ENCODE measurements around the gene GTF2F1. TPM values are rescaled to one million over a fixed set of nuclear protein-coding genes. Genes with fewer than 3 reads are reported as not detected.
"Not testable (repeated sequence)": the region's sequence is repeated elsewhere in the genome, so short reads cannot be mapped to it uniquely, and the experiment has no call there.

The GTF2F1 gene
- total RNA-seq, 1 donor, result 48.1 TPM

DNA sequence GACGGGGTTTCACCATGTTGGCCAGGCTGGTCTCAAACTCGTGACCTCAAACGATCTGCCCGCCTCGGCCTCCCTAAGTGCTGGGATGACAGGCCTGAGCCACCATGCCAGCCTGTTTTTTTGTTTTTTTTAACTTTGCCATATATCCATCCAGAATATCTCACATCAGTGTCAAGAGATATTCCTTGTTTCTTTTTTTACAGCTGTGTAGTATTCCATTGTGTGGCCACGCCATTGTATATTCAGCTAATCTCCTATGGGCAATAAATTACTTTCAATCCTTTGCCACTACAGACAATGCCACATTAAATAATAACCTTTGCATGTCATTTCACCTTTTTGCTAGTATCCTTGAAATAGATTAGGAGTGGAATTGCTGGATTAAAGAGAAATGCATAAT, 16.4 kb upstream of the GTF2F1 start:
- TF ChIP-seq CTCF (IDR thresholded peaks at IDR 0.05; ENCODE audit: extremely low read depth, low read depth, low read length), result no peak
- no peak overlapping the region for H3K27ac ChIP-seq (ENCODE audit: low read depth, low read length)
- no peaks in the 10 kb centered on the region for H3K79me2 ChIP-seq (ENCODE audit: insufficient read depth, low read length)
- H2AFZ ChIP-seq (ENCODE audit: low read length), result no peak overlapping the region
- no peaks in the 10 kb centered on the region for H3K4me1 ChIP-seq (ENCODE audit: insufficient read depth, low read length)
- no peak for DNase-seq (ENCODE audit: insufficient read length, low spot score, missing footprints)
- H3K4me2 ChIP-seq (ENCODE audit: insufficient read depth, low read length), result no peak overlapping the region
- H3K27me3 ChIP-seq (ENCODE audit: insufficient read depth, low read length), result no peaks in the 10 kb centered on the region
- peaks cover 5% of the 10 kb centered on the region for H3K36me3 ChIP-seq (ENCODE audit: insufficient read depth, low read length)
- H3K9me3 ChIP-seq (ENCODE audit: low read depth, low read length), result no peaks in the 10 kb centered on the region
- no peak overlapping the region for H3K4me3 ChIP-seq (ENCODE audit: insufficient read depth, low read length)
- H4K20me1 ChIP-seq (ENCODE audit: insufficient read depth, low read length), result no peaks in the 10 kb centered on the region

DNA sequence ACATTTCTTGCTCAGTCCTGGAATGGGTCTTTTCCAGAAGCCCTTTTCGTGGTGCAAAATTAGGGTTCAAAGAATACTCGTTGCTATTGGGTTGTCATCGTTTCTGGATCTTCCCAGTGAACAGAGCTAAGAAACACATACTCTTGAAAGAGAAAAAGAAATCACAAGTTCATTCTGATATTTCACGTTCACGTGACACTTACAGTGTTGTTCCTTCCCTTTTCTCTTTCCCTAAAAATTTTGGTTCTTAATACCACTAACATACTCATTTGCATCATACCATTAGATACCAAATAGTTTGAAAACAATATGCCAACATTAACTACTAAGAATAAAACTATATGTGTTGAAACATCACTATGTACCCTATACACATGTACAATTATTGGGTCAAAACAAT, 13.4 kb upstream of the GTF2F1 start:
- Histone ChIP-seq H3K27me3 (ENCODE audit: insufficient read depth, low read length) (no peaks in the 10 kb centered on the region), H3K4me1 (ENCODE audit: insufficient read depth, low read length) (no peaks in the 10 kb centered on the region), H3K27ac (ENCODE audit: low read depth, low read length) (no peak overlapping the region), H3K4me3 (ENCODE audit: insufficient read depth, low read length) (no peak overlapping the region), H4K20me1 (ENCODE audit: insufficient read depth, low read length) (no peaks in the 10 kb centered on the region), H3K9me3 (ENCODE audit: low read depth, low read length) (no peaks in the 10 kb centered on the region), H3K36me3 (ENCODE audit: insufficient read depth, low read length) (no peaks in the 10 kb centered on the region), H3K4me2 (ENCODE audit: insufficient read depth, low read length) (no peak overlapping the region), H3K79me2 (ENCODE audit: insufficient read depth, low read length) (no peaks in the 10 kb centered on the region), H2AFZ (ENCODE audit: low read length) (no peak overlapping the region)
- DNase-seq (ENCODE audit: insufficient read length, low spot score, missing footprints), result no peak
- TF ChIP-seq CTCF (IDR thresholded peaks at IDR 0.05; ENCODE audit: extremely low read depth, low read depth, low read length), result no peak

DNA sequence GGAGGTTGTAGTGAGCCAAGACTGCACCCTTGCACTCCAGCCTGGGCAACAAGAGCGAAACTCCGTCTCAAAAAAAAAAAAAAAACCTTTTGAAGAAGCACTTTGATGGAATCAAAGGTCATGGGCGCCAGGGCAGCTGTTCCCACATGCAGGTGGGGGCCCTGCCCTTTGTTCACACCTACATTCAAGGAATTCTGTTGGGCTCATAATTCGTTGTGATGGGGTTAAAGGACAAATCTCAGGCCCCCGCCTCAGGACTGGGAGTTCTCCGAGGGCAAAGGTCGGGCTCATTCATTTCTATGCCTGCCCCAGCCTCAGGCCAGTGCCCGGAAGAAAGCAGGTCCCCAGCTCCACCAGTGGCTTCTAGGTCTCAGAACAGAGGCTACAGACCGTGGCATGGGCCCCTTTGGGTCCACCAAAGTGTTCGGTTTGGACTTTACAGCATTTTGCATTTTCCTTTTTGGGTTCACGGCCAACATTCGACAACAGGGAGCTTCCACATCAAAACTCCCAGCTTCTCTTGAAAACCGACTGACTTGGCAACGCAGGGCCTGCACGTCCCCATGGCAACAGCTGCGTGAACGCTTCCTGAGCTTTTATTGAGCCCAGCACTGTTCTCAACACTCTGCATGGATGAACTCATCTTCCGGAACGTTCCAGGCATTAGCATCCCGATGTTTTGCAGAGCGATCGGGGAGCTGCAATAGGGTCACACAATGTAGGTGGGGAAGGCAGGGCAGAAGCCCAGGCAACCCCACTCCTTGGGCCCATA, 10.1 kb upstream of the GTF2F1 start:
- no peak for TF ChIP-seq CTCF (IDR thresholded peaks at IDR 0.05; ENCODE audit: extremely low read depth, low read depth, low read length)
- H2AFZ ChIP-seq (ENCODE audit: low read length), result peak overlapping the region; percentile 80
- H3K9me3 ChIP-seq (ENCODE audit: low read depth, low read length), result no peaks in the 10 kb centered on the region
- no peaks in the 10 kb centered on the region for H3K79me2 ChIP-seq (ENCODE audit: insufficient read depth, low read length)
- no peaks in the 10 kb centered on the region for H3K4me1 ChIP-seq (ENCODE audit: insufficient read depth, low read length)
- peak overlapping the region; percentile 36 for H3K4me2 ChIP-seq (ENCODE audit: insufficient read depth, low read length)
- H3K27me3 ChIP-seq (ENCODE audit: insufficient read depth, low read length), result no peaks in the 10 kb centered on the region
- H3K4me3 ChIP-seq (ENCODE audit: insufficient read depth, low read length), result no peak overlapping the region
- no peaks in the 10 kb centered on the region for H4K20me1 ChIP-seq (ENCODE audit: insufficient read depth, low read length)
- DNase-seq (ENCODE audit: insufficient read length, low spot score, missing footprints), result peak; percentile 72
- H3K36me3 ChIP-seq (ENCODE audit: insufficient read depth, low read length), result no peaks in the 10 kb centered on the region
- no peak overlapping the region for H3K27ac ChIP-seq (ENCODE audit: low read depth, low read length)

- H3K79me2 ChIP-seq (ENCODE audit: insufficient read depth, low read length), result no peaks in the 10 kb centered on the region
Measured at GRCh38 chr19:6402058-6402457, 9.1 kb upstream of the GTF2F1 start.

GRCh38 chr19:6400062-6400944, 7.3 kb upstream of the GTF2F1 start:
- not testable (repeated sequence) for H2AFZ ChIP-seq (ENCODE audit: low read length); H3K9me3 ChIP-seq (ENCODE audit: low read depth, low read length); H3K27me3 ChIP-seq (ENCODE audit: insufficient read depth, low read length); H4K20me1 ChIP-seq (ENCODE audit: insufficient read depth, low read length); H3K4me2 ChIP-seq (ENCODE audit: insufficient read depth, low read length); DNase-seq (ENCODE audit: insufficient read length, low spot score, missing footprints); H3K27ac ChIP-seq (ENCODE audit: low read depth, low read length); H3K36me3 ChIP-seq (ENCODE audit: insufficient read depth, low read length); H3K4me1 ChIP-seq (ENCODE audit: insufficient read depth, low read length); H3K4me3 ChIP-seq (ENCODE audit: insufficient read depth, low read length); H3K79me2 ChIP-seq (ENCODE audit: insufficient read depth, low read length)

More at GRCh38 chr19:6402058-6402457, 9.1 kb upstream of the GTF2F1 start:
- no peaks in the 10 kb centered on the region for H3K9me3 ChIP-seq (ENCODE audit: low read depth, low read length)
- no peaks in the 10 kb centered on the region for H3K36me3 ChIP-seq (ENCODE audit: insufficient read depth, low read length)
- no peak for DNase-seq (ENCODE audit: insufficient read length, low spot score, missing footprints)
- H4K20me1 ChIP-seq (ENCODE audit: insufficient read depth, low read length), result no peaks in the 10 kb centered on the region
- no peak overlapping the region for H2AFZ ChIP-seq (ENCODE audit: low read length)
- no peak overlapping the region for H3K4me2 ChIP-seq (ENCODE audit: insufficient read depth, low read length)
- H3K27me3 ChIP-seq (ENCODE audit: insufficient read depth, low read length), result no peaks in the 10 kb centered on the region
- TF ChIP-seq CTCF (IDR thresholded peaks at IDR 0.05; ENCODE audit: extremely low read depth, low read depth, low read length), result no peak
- no peaks in the 10 kb centered on the region for H3K4me1 ChIP-seq (ENCODE audit: insufficient read depth, low read length)
- no peak overlapping the region for H3K4me3 ChIP-seq (ENCODE audit: insufficient read depth, low read length)
- H3K27ac ChIP-seq (ENCODE audit: low read depth, low read length), result no peak overlapping the region

All from osteoblast (primary cell).